H1 (cell line): ENCODE measurements around the gene RAN. TPM values are rescaled to one million over a fixed set of nuclear protein-coding genes. Genes with fewer than 3 reads are reported as not detected.
"Not testable (repeated sequence)": the region's sequence is repeated elsewhere in the genome, so short reads cannot be mapped to it uniquely, and the experiment has no call there.

Experiments used
- CTCF ChIA-PET: fragments of 300-600 bp; sonication (Branson Sonifier 250); formaldehyde crosslinking; loops from one replicate; lab custom pipeline; 2021; ENCODE audit not compliant: partially characterized antibody; lab: Charles Lee
- POLR2A ChIA-PET: fragments of 300-600 bp; sonication (Branson Sonifier 250); formaldehyde crosslinking; loops from one replicate; lab custom pipeline; 2021; ENCODE audit warnings: inconsistent platforms; ENCODE audit not compliant: partially characterized antibody; lab: Charles Lee
- DNase-seq, 2 experiments: peaks; one replicate each; pipeline versions ENCODE4 v3.0.0 to v3.0.0-alpha.2; 2010 to 2022; ENCODE audit warnings: low spot score in 2 of 2, low read depth in 1 of 2, mixed read lengths in 1 of 2
- FAIRE-seq: peaks from 2 replicates; lab custom pipeline; 2011; peaks lifted over from hg19 to GRCh38; lab: Jason Lieb, UNC
- H2AFZ ChIP-seq: 2 replicates; pipeline ENCODE4 v1.8.1; 2012; ENCODE audit warnings: low read length, inconsistent platforms
- H2AK5ac ChIP-seq: 2 replicates; pipeline ENCODE4 v1.6.1; 2013; ENCODE audit warnings: low read depth, low read length
- H2BK120ac ChIP-seq: replicated peaks from 2 replicates; pipeline ENCODE3; 2013; ENCODE audit warnings: low read depth, low read length, inconsistent platforms
- H2BK12ac ChIP-seq: 2 replicates; pipeline ENCODE4 v1.6.1; 2013; ENCODE audit warnings: low read depth, low read length
- H2BK15ac ChIP-seq: 2 replicates; pipeline ENCODE4 v1.6.1; 2013; ENCODE audit warnings: low read length
- H2BK20ac ChIP-seq: 2 replicates; pipeline ENCODE4 v1.6.1; 2013; ENCODE audit warnings: low read length
- H2BK5ac ChIP-seq: 2 replicates; pipeline ENCODE4 v1.6.1; 2013; ENCODE audit warnings: low read depth, low read length
- H3K14ac ChIP-seq: 2 replicates; pipeline ENCODE4 v1.6.1; 2013; ENCODE audit warnings: inconsistent platforms; ENCODE audit not compliant: insufficient read length
- H3K18ac ChIP-seq: 2 replicates; pipeline ENCODE4 v1.6.1; 2013; ENCODE audit warnings: low read length; ENCODE audit errors: extremely low read depth
- H3K23ac ChIP-seq: 2 replicates; pipeline ENCODE4 v1.6.1; 2013; ENCODE audit warnings: inconsistent platforms; ENCODE audit not compliant: insufficient read length
- H3K23me2 ChIP-seq: 2 replicates; pipeline ENCODE4 v1.6.1; 2013; ENCODE audit warnings: low read depth, low read length
- H3K27ac ChIP-seq: 2 replicates; pipeline ENCODE4 v1.6.1; 2011; ENCODE audit warnings: low read depth, low read length, inconsistent platforms
- H3K27me3 ChIP-seq, 4 experiments: replicated peaks in 1 of 4; 1 replicate in 1 of 4; 2 replicates in 3 of 4; pipeline versions ENCODE4 v1.6.1 to v1.8.1; 2011 to 2013; ENCODE audit warnings: low read length in 3 of 4, mild to moderate bottlenecking in 3 of 4, inconsistent platforms in 2 of 4, mixed read lengths in 2 of 4, moderate library complexity in 1 of 4; ENCODE audit not compliant: control insufficient read depth in 3 of 4, insufficient read depth in 3 of 4; ENCODE audit errors: extremely low read depth in 1 of 4
- H3K36me3 ChIP-seq, 4 experiments: 2 replicates each; pipeline versions ENCODE4 v1.6.1 to v1.8.1; 2011 to 2013; ENCODE audit warnings: mild to moderate bottlenecking in 4 of 4, low read length in 3 of 4, moderate library complexity in 2 of 4, control low read depth in 1 of 4, inconsistent platforms in 1 of 4; ENCODE audit not compliant: insufficient read depth in 4 of 4, control insufficient read depth in 2 of 4
- H3K4ac ChIP-seq: replicated peaks from 2 replicates; pipeline ENCODE3; 2013; ENCODE audit warnings: low read length, low read depth, mixed read lengths, inconsistent platforms; ENCODE audit not compliant: insufficient read length
- H3K4me1 ChIP-seq, 4 experiments: replicated peaks in 1 of 4; 1 replicate in 1 of 4; 2 replicates in 3 of 4; pipeline versions ENCODE4 v1.6.1 to v1.8.1; 2011 to 2013; ENCODE audit warnings: low read length in 3 of 4, inconsistent platforms in 2 of 4, mixed read lengths in 1 of 4; ENCODE audit not compliant: insufficient read depth in 4 of 4, control insufficient read depth in 3 of 4
- H3K4me2 ChIP-seq, 2 experiments: 2 replicates each; pipeline versions ENCODE4 v1.6.1 to v1.8.1; 2011 to 2013; ENCODE audit warnings: low read depth in 2 of 2, low read length in 2 of 2, control low read depth in 1 of 2, inconsistent platforms in 1 of 2, mild to moderate bottlenecking in 1 of 2; ENCODE audit not compliant: insufficient read depth in 1 of 2
- H3K4me3 ChIP-seq, 4 experiments: fragments of 200-600, 300-600 bp in 1 of 4; sonication (generic), shearing (Covaris generic), sonication (Bioruptor Twin) in 1 of 4; 2 replicates each; pipeline versions ENCODE4 v1.5.1 to v1.8.1; 2011 to 2016; ENCODE audit warnings: low read length in 4 of 4, low read depth in 3 of 4, control low read depth in 2 of 4, inconsistent platforms in 2 of 4, mild to moderate bottlenecking in 2 of 4, mixed read lengths in 1 of 4, moderate library complexity in 1 of 4; ENCODE audit not compliant: insufficient read depth in 2 of 4; ENCODE audit errors: extremely low read depth in 1 of 4
- H3K56ac ChIP-seq: replicated peaks from 2 replicates; pipeline ENCODE3; 2013; ENCODE audit warnings: low read depth, mild to moderate bottlenecking, mixed read lengths, low read length, inconsistent platforms; ENCODE audit not compliant: insufficient read length
- H3K79me1 ChIP-seq: 2 replicates; pipeline ENCODE4 v1.6.1; 2013; ENCODE audit warnings: low read depth, low read length, control low read depth
- H3K79me2 ChIP-seq, 2 experiments: 2 replicates each; pipeline versions ENCODE4 v1.6.1 to v1.8.1; 2012 to 2013; ENCODE audit warnings: low read length in 2 of 2, mild to moderate bottlenecking in 2 of 2, inconsistent platforms in 1 of 2; ENCODE audit not compliant: insufficient read depth in 2 of 2, control insufficient read depth in 1 of 2
- H3K9ac ChIP-seq, 4 experiments: replicated peaks in 1 of 4; 1 replicate in 1 of 4; 2 replicates in 3 of 4; pipeline versions ENCODE4 v1.6.1 to v1.8.1; 2011 to 2013; ENCODE audit warnings: low read depth in 3 of 4, low read length in 3 of 4, control low read depth in 2 of 4, mild to moderate bottlenecking in 2 of 4, moderate library complexity in 2 of 4, inconsistent platforms in 1 of 4; ENCODE audit errors: extremely low read depth in 1 of 4
- H3K9me3 ChIP-seq, 2 experiments: 2 replicates each; pipeline versions ENCODE4 v1.6.1 to v1.8.1; 2012 to 2013; ENCODE audit warnings: mild to moderate bottlenecking in 2 of 2, moderate library complexity in 2 of 2, control low read depth in 1 of 2, inconsistent platforms in 1 of 2, low read depth in 1 of 2, low read length in 1 of 2, mixed read lengths in 1 of 2; ENCODE audit not compliant: insufficient read depth in 2 of 2
- H4K20me1 ChIP-seq, 2 experiments: replicated peaks in 1 of 2; 2 replicates each; pipeline versions ENCODE3 to v1.8.1; 2011 to 2013; ENCODE audit warnings: inconsistent platforms in 2 of 2, low read length in 2 of 2, mild to moderate bottlenecking in 1 of 2; ENCODE audit not compliant: insufficient read depth in 2 of 2, control insufficient read depth in 1 of 2
- H4K5ac ChIP-seq: 2 replicates; pipeline ENCODE4 v1.6.1; 2013; ENCODE audit warnings: low read length, low read depth, mixed read lengths, inconsistent platforms; ENCODE audit not compliant: insufficient read length
- H4K8ac ChIP-seq: 2 replicates; pipeline ENCODE4 v1.8.0; 2013; ENCODE audit warnings: mild to moderate bottlenecking, moderate library complexity, low read length, inconsistent platforms; ENCODE audit not compliant: insufficient read depth; ENCODE audit errors: extremely low read depth
- H4K91ac ChIP-seq: replicated peaks from 2 replicates; pipeline ENCODE3; 2013; ENCODE audit warnings: low read length, mixed read lengths, inconsistent platforms; ENCODE audit not compliant: insufficient read length
- WGBS, 2 experiments: shearing (Covaris generic) in 1 of 2; methylation state at CpG; one replicate each; pipeline versions ENCODE4 v1.1.6 to v1.1.7; 2013 to 2015; ENCODE audit warnings: low lambda C conversion rate in 2 of 2, mixed read lengths in 2 of 2, inconsistent platforms in 1 of 2, low coverage in 1 of 2, missing lambda C conversion rate in 1 of 2; ENCODE audit not compliant: insufficient replicate concordance in 2 of 2, insufficient coverage in 1 of 2, insufficient read length in 1 of 2; ENCODE audit errors: extremely low coverage in 1 of 2, missing lambda C conversion rate in 1 of 2; 5-methylcytosine and 5-hydroxymethylcytosine counted together
- polyA plus RNA-seq, 7 experiments: library from polyadenylated mRNA; depleted of rRNA in 3 of 7; stranded (reverse) in 5 of 7; unstranded in 2 of 7; fragments of >200 nt in 5 of 7; fragments of 200-250 nt in 2 of 7; gene quantifications; 1 replicate in 5 of 7; 2 replicates in 1 of 7; 4 replicates in 1 of 7; pipeline versions ENCODE4 v1.2.1 to v1.2.3, GENCODE V29; 2011 to 2013; ENCODE audit warnings: missing spikeins in 2 of 7, mixed read lengths in 2 of 7
- total RNA-seq: library from RNA; stranded (reverse); fragmentation: NEBNext Ultra II Directional; extraction: Animal tissue kit (Norgen Biotek cat#: 25700); gene quantifications from 2 replicates; pipeline ENCODE4 v1.2.1, GENCODE V29; 2021

The RAN gene
- total and polyA plus RNA-seq, 2 of the 8 experiments (the other 6 are each of a cell fraction or from before 2014, with no cell fraction given), result 2,064 to 2,203 TPM

GRCh38 chr12:130875708-130876107, 3.8 kb downstream of the RAN start:
- H4K5ac ChIP-seq, H2BK120ac ChIP-seq, H3K27ac ChIP-seq, H4K20me1 ChIP-seq, H2BK15ac ChIP-seq, H3K18ac ChIP-seq, H3K4me2 ChIP-seq, H3K23me2 ChIP-seq, DNase-seq, CTCF ChIA-PET, H3K56ac ChIP-seq, H4K91ac ChIP-seq, H2BK12ac ChIP-seq, FAIRE-seq, H3K79me1 ChIP-seq, H4K8ac ChIP-seq, H3K4ac ChIP-seq, H3K23ac ChIP-seq, H3K9me3 ChIP-seq, H2AK5ac ChIP-seq, H2AFZ ChIP-seq, H3K14ac ChIP-seq, H3K27me3 ChIP-seq, H3K9ac ChIP-seq, H3K4me3 ChIP-seq, H3K4me1 ChIP-seq, H2BK20ac ChIP-seq, H2BK5ac ChIP-seq: not testable (repeated sequence)
- Histone ChIP-seq H3K36me3 (peaks cover 27 to 53% (median 42%) of the 10 kb centered on the region in 4 experiments), H3K79me2 (peaks cover 6 to 30% of the 10 kb centered on the region in 2 experiments)
- POLR2A ChIA-PET, result interaction anchor here (0.6 to 8.9 kb wide), 21 partner anchors 10 to 88 kb away, joined by 3 to 86 read pairs (median 5); partner anchors contain the start of genes ADGRD1 and STX2
- 85% methylated on average over 11 of the region's 11 CpGs; no CpG with 5 or more reads in 1 of the 2 experiments for WGBS, 2 experiments
